ENCODE results near the gene TMEM72.
A peak's percentile ranks its signal among the peaks of the same experiment; 100 is the strongest.

TMEM72 gene

DNA sequence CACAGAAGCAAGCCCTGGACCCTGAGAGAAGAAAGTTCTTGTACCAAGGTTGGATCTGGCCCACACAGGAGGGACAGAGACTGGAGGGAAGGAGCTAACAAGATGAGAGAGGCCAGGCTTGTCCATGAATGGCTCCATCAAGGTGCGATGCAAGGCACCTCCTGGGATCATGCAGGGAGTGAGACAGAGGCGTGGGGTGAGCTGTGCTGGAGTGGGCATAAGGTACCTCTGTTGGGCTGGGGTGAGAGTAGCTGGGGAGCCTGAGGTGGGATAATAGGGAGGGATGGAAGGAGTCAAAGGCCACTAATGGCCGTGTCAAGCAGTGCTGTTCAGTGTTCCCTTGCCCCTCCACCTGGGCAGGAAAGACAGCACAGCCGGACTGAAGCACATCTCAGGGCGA lies 9.9 kb downstream of the TMEM72 start:
- DNase-seq = no peak

DNA sequence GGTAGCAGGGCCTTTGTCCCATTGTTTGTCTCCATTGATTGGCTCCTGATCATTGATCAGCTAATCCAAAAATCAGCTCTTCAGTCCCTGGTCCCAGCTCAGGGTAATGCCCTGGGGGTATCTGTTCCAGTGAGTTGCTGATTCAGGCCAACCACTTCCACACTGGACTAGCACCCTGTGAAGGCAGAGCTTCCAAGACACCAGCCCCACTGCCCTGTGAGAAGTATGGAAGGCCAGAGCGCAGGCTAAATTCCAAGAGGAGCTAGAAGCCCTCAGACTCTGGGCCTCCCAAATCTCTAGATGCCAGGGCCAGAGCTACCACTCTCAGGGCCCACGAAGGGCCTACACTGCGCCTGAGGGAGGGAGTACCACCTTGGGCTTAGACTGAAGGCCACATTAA lies 10.4 kb downstream of the TMEM72 start:
- DNase-seq = no peak

DNA sequence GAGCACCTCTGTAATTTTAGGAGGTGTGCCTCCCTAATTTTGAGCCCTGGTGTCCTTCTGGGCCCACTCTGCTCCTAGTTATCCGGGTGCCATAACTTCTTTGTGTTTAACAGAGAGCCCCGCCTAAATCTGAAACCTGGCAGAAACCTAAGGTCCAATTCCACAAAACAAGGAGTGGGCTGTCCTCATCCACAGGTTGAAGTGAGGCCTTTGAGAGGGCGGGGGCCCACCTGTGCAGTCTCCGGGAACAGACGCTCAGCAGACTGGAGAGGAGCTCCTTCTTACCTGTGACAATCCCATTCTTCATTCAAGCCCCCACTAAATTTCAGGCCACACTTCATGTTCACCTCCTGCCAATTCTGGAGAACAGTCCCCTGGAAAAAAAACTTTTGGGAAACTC lies 10.9 kb downstream of the TMEM72 start:
- DNase-seq = no peak

DNA sequence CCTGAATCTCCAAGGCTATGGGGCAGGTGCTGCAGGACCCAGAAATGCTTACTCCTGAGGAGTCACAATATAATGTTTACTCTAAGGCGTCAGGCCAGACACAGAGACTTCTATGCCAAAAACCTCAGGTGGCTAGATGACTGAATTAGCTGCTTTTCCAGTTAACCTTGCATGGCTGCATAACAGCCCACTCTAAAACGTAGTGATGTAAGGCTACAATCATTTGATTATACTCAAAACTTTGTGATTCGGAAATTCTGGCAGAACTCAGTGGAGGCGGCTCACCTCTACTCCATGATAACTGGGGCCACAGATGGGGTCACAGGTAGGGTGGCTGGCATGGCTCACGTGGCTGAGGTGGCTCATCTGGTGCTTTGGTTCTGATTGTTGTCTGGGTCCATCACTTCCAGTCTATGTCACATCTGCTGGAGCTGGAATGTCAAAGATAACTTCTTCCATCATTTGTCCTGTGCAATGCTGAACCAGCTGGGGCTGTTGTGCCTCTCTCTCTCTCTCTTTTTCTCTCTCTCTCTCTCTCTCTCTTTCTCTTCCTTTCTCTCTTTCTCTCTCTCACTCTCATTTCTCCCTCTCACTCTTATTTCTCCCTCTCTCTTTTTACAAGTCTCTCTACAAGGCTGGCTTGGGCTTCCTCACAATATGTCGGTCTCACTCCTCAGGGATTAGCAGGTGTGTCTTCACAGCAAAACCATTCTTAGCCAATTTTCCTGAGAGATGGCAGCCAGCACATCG lies 11.8 kb downstream of the TMEM72 start:
- DNase-seq = no peak

DNA sequence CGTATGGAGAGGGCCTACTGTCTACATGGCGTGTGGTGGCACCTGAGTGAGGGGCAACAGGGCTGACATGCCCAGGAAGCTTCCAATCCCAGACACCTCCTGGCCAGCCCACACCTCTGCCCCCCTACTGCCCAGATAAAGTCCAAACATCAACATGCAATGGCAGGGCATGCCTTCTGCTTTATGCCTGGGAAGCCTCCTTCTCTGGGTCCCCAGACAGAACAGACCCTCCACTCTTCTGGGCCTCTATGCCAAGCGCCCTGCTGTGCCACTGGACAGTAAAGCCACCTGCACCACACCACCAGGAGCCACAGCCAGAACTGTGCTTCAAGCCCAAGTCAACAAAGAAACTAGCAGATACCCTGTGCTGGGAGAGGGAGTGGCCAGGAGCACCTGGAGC lies 12.5 kb downstream of the TMEM72 start:
- DNase-seq = no peak

DNA sequence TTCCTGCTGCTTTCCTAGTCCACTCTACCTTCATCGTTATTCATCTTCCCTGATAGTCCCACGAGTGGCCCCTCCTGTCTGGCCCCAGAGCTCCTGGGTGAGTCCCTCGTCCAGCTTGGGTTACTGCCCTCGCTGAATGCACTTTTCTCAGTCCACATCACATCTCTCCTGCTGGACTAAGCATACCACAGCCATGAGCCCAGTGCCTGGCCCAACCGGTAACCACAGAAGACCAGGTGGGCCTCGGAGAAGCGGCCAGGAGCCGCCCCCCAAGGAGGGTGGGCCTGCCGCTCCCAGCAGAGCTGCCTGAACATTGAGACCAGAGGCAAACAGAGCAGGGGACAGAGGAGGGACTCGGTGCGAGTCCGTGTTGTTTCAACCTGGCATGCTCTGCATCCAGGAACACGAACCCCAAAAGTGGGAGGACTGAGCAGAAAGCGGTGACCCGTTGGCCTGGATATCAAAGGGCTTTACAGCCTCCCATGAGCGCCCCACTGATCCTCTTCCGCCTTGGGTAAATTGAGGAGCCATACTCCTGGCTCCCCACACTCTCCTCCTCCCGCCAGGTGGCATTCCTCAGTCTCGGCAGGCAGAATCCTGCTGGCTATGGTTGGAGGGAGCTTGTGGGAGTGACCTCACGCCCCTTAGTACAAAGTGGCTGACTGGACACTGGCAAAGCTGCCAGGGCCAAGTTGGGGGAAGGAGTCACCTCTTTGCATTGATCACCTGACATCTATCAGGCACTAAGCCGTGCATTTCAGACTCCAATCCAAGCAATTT lies 13.3 kb downstream of the TMEM72 start:
- no peak for DNase-seq

DNA sequence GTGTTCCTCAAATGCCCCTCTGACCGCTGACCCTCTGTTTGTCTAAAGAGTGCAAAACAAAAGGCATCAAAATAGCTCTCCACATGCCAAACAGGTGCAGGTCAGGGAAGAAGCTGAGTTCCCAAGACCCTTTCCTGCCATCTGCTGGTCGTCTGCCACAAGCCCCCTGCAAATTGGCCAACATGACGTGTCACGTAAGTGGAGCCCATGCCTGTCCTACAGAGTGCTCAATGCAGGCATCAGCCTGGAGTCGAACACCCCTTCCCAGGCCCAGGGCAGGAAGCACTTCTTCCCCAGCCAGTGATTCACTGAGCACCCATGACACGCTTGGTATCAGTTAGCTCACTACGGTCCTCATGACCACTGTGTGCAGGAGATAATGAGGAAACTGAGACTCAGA lies 14.1 kb downstream of the TMEM72 start:
- peak; percentile 62 for DNase-seq

DNA sequence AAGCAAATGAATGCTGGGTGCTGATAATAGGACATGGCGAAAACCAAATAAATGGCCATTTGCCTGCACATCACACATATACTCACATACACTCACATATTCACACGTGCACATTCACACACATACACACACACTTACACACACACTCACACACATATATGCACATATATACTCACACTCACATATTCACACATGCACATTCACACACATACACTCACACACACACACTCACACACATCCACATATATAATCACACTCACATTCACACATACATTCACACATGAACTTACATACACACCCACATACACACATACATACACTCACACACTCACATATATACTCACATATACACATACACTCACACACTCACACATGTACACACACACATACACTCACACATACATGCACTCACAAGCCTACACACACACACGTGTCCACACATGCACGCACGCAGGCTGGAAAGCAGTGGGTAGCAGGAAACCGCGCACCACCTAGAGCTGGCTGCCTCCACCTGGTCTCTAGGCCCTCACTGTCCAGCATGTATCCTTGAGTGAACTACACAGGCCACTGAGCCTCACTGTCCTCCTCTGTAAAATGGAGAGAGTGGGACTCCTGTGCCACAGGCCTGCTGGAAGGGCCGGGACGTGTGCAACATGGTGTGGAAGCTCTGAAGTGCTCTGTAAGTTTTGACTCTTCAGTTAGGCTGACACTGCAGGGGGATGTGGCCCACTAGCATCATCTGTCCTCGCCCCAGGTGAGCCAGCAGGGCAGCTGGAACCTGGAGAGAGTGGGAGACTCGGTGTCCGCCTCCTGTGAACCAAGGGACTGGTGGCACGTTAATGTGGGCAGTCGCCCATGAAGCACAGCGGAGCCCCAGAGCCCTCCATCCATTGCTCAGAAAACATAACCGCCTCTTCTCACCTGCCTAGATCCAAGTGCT lies 14.9 kb downstream of the TMEM72 start:
- no peak for DNase-seq

DNA sequence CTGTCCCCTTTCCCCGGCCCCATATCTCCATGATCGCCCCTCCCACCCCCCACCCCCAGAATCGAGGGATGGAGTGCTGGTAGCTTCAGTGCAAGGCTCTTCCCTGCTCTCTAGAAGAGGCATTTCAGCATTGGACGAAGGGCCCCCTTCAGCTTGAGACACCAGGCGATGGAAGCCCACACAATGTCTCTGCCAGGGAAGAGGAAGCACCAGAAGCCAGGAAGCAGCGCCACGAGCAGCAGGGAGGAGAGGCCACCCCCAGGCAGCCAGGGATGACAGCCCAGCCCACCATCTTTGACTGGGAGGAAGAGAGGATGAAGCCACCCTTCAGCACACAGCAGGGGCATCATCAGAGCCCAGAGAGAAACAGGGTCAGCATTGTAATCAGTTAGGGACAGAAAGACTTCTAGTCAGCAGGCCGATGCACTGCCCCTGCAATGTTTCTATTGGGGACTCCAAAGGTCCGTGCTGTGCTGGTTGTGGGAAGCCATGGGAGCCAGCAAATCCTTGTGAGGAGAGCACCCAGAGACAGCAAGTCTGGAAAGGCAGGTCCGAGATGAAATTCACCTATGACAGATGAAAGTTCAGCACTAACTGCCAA lies 15.7 kb downstream of the TMEM72 start:
- DNase-seq = no peak

DNA sequence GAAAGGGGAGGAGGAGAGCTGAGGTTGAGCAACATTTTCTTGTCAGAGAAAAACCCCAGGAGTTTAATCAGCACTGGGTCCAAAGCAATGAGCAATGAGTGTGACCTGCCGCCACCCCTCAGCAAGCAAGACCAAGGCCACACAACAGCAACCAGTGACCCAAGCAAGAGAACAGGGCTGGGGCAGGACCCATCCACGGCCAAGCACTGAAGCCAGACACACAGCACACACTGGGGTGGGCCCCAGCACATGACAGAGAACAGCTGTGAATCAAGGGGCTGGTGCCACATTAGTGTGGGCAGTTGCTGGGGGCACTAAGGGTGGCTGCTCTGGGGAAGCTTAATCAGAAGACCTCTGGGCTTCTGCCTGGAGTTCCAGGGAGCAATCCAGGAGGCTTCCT lies 16.2 kb downstream of the TMEM72 start:
- no peak for DNase-seq

DNA sequence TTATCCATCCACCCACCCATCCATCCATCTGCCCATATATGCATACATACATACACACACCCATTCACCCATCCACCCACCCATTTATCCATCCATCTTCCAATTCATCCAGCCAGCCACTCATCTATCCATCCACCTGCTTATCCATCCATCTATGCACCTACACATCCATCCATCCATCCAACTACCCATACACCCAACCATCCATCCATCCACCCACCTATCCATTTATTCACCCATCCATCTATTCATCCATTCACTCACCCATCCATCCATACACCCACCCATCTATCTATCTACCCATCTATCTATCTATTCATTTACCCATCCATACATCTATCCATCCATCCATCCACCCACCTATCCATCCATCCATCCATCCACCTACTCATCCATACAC lies 17.3 kb downstream of the TMEM72 start:
- no peak for DNase-seq

DNA sequence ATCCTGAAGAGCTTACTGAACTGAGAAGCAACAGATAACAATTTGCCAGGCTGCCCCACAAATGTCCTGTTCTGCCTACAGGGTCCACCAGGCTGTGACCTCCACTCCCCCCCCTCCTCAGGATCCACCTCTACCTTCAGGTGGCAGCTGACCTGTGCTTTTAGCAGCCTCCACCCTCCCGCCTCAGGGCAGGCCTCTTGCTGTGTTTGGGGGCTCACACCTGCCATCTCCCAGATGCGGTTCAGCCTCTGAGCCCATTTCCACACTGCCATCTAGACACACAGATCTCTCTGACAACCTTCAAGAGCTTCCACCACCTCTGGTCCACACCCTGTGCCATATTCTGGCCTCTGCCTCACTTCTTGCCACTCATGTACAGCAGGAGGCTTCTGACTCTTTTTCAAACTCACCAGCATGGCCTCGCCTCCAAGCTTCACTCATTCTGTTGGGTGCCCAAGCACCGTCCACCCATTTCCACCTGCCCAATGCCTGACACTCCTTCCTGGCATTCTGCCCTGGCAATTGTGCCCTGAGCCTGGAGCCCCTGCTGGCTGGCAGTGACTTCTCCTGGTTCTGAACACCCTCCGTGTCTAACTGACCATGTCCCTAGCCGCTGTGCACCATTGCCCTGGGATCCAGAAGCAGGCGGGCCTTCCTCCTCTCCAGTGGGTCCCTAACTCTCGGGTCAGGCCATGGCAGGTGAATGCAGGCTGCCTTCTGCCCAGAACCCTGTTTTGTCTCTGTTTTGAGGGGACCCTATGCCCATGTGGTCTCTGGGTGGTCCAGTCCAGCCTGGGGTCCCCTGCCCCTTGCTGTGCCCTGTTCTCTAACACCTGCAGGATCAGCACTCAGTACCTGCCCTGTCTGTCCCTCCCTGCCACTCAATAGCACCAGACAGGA lies 18.5 kb downstream of the TMEM72 start:
- no peak for DNase-seq

DNA sequence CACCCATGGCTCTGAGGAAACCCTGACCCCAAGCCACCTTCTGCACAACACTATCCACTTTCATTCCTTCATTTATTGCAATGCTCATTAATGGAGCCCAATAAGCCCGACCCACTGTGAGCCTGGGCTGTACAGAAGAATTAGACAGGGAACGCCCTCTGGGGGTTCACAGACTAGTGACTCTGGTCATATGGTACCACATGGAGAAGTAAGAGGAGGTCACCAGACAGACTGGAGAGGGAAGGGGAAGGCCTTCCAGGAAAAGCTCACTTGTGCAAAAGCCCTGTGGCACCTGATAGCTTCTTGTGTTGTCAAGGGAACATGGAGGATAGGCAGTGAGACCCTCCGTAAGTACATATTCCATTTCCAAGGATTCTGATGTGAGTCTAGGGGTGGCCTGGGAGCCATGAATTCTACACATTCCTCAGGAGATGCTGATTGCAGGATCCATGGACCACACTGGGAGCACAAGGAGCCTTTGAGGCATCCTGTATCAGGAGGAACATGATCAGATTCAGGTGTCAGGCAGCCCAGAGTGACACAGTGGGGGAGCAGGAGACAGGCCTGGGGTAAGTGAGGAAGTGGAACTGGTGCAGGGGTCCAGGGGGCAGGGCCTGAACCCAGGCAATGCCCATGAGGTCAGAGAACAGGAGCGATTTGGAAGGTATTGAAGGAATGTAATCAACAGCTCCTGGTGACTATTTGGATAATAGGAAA lies 19.9 kb downstream of the TMEM72 start:
- DNase-seq = no peak

DNA sequence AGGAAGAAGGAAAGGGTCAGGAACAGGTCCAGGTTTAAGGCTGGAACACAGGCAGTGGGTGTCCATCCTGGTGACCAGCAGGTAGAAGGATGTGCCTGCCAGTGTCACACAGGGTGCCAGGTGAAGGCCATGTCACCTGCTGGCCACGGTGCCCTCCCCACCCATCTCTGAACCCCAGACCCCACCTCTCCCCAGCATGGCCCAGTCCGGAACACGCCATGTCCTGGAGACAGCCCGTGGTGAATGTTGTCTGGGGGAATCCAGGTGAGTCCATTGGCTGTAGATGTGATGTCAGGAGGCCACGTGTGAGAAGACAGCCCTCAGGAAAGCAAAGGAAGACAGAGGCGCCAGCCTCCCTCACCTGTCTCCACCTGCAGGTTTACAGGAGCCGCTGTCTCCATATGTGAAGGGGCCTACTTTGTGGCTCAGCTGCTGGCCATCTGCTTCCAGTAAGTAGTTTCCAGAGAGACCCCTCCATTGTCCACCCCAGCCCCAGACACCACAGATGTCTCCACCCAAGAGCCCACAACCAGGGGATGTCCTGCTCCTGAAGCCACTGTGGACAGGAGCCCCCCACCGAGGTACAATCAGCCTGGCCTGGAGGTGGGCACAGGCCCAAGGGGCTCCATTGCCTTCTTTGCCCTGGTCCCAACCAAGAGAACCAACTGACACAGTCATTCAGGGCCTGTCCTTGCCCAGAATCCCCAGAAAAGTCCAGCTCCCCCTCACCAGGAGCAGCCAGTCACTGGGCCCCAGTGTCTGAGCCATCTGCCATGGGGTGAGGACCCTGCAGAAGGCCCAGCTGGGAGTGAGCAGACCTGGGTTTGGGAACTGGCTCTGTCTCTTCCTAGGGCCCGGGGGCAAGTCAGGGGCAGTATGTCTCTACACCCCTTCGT lies 20.7 kb downstream of the TMEM72 start:
- DNase-seq = no peak

DNA sequence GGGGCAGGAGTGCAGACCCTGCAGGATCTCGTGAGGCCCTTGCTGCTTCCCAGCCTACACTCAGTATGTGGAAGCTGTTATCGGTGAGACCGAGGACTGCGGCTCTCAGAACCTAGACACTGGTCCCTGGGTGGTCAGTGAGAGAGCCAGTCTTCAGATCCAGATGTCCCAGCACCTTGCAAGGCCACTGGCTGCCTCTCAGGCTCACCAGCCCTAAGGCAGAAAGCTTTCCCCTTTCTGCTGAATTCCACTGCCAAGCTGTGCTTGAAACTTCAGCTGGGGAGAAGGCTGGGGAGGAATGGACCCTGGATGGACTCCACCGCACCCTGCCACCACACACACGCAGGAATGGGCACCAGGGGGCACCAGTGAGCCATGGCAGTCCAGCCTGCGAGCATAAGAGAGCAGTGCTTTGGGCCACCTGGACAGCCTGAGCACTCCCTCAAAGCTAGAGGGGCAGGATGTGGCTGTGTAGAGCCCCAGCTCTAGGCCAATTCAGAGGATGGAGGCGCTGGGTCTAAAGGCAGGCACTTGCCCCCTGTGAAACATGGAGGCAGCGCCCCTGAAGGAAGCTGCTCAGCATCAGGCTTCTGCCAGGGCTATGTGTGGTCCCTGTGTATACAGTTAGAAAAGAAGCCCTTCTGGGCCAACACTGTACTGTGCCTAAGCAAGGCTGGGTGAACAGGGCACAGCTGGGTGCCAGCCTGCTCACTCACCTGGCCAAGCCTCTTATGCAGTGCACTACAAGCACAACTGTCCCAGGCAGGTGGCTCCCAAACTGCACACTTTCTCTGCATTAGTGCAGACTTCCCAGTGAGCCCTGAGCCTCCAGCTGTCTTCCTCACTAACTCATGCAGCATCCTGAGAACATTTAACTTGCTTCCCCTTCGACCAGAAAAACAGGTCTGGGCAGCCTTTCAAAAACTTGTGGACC lies 21.6 kb downstream of the TMEM72 start:
- DNase-seq = peak; percentile 89

DNA sequence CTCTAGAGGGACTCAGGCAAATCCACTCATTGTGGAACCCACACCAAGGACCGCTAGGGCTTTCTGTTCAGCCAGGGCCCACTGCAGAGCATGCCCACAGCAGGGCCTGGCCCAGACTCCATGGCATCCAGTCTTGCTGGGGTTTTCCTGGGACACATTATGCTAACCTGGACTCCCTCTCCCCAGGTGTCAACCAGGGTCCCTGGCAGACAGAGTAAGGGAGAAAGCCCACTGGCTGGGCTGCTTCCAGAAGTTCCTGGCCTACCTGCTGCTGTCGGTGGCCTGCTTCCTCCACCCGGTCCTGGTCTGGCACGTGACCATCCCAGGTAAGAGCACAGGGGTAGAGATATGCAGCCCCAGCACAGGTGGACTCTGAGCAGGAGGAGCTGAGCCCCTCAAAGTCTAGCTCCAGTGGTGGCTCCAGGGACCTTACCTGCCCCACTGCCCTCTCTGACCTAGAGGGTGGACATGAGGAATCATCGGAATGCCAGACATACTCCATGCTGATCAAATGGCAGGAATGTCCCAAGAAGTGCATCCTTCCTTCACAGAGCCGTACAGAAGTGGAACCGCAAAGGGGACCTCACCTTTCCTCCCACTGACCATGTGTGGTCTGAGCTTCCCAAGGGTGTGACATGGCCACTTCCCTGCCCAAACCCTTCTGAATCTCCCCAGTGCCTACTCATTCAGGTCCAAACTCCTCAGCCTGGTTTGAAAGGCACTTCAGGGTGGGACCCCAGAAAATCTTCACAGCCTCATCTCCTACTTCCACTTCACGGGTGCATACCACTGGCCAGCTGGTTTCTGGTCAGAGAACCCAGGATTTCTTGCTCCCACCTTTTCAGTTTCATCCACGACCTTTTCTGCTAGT lies 22.5 kb downstream of the TMEM72 start:
- DNase-seq = no peak

DNA sequence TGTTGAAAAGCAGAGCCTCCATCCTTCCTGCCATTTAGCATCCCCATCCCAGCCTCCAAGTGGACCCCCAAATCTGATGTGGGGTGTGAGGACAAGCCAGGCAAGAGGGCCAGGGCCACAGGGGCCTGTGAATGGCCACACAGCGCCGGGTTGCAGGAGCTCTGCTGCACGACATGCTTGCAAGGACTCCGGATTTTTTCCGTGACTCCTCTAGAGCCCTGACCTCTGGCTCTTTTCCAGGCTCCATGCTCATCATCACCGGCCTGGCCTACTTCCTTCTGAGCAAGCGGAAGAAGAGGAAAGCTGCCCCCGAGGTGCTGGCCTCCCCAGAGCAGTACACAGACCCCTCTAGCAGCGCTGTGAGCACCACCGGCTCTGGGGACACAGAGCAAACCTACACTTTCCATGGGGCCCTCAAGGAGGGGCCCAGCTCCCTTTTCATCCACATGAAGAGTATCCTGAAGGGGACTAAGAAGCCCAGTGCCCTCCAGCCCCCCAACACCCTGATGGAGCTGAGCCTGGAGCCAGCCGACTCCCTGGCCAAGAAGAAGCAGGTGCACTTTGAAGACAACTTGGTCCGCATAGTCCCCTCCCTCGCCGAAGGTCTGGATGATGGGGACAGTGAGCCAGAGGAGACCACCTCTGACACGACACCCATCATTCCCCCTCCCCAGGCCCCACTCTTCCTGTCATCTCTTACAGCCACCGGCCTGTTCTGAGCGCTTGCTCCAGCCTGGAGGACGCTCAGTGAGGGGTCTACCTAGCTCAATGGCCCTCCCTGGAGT lies 23.5 kb downstream of the TMEM72 start:
- no peak for DNase-seq

Measured in hematopoietic multipotent progenitor cell treated with erythropoietin and hydrocortisone succinate and interleukin-3 and kit ligand, for 6 days (in vitro differentiated cells).